ENCODE data around the gene EPB41L4A.

EPB41L4A gene

DNA sequence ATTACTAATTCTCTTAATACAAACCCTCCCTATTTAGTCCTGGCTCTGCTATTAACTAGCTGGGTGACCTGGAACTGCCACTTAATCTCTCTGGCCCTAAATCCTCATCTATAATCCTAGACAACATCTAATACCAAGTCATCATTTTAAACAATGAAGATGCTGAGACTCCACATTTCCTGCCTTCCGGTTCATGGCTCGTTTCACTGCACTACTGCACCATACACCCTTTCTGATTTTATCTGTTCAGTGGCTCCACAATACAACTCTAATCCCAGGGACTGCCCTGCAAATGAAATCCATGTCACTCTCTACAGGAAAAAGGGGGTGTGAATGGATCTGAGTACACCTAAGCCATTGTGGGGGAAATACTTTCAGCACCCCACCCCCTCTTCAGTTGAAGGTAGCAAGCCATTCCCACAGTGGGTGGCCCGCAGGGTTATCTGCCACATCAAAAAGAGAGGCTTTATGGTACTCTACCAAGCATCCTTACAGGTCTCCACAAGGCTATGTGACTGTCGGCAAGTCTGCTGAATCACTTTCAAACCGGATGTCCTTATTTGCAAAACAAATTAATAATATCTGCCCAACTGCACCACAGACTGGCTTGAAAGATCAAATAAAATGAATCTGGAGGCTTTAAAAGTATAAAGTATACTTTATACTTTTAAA lies 89.5 kb downstream of the EPB41L4A start:
- Histone ChIP-seq H3K27me3 (replicated peaks; ENCODE audit: insufficient read depth, low read length) (no peaks in the 10 kb centered on the region), H3K36me3 (replicated peaks; ENCODE audit: insufficient read depth, low read length) (no peaks in the 10 kb centered on the region), H2AFZ (ENCODE audit: low read length) (no peak overlapping the region), H3F3A (ENCODE audit: insufficient read depth, low read length) (0 out of 2 replicates have a peak, but pooled peaks cover 6% of the 10 kb centered on the region), H3K4me3 (ENCODE audit: low read length) (peak overlapping the region; percentile 14; the same call in 1 of the 2 replicates), H3K79me2 (ENCODE audit: low read length) (no peaks in the 10 kb centered on the region), H3K9me2 (replicated peaks; ENCODE audit: insufficient read depth, low read length) (no peaks in the 10 kb centered on the region), H4K20me1 (ENCODE audit: insufficient read depth, low read length) (no peaks in the 10 kb centered on the region), H3K4me1 (ENCODE audit: low read length) (peaks cover 12% of the 10 kb centered on the region; the same call in 1 of the 2 replicates), H3K9me3 (replicated peaks; ENCODE audit: insufficient read depth, low read length) (no peaks in the 10 kb centered on the region), H3K4me2 (ENCODE audit: low read depth, low read length) (peak overlapping the region; percentile 60), H3K9ac (ENCODE audit: low read length) (no peak overlapping the region), H3K27ac (ENCODE audit: low read length) (no peak overlapping the region)
- TF ChIP-seq EZH2phosphoT487 (IDR thresholded peaks at IDR 0.05; ENCODE audit: low read length) = no peak
- peak; percentile 80 for DNase-seq

DNA sequence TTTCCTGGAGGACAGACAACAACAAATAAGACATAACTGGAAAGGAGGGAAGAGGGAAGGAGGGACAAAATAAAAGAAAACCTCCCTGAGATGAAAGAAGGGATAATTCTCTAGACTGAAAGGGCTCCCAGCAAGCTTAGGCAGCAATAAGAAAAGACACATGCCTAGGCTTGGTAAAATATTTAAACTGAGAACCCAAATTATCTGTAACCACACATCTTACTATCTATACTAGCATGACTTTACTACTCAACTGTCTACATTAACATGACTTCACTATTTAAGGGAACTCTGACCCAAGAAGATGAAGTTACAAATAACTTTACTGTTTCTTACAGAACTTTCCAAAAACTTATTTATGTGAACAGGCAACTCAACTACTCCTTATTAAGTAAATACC lies 95.9 kb downstream of the EPB41L4A start:
- Histone ChIP-seq H2AFZ (ENCODE audit: low read length) (no peak overlapping the region), H3K9ac (ENCODE audit: low read length) (no peak overlapping the region), H3K4me1 (ENCODE audit: low read length) (no peaks in the 10 kb centered on the region), H4K20me1 (ENCODE audit: insufficient read depth, low read length) (no peaks in the 10 kb centered on the region), H3K79me2 (ENCODE audit: low read length) (no peaks in the 10 kb centered on the region), H3F3A (ENCODE audit: insufficient read depth, low read length) (no peaks in the 10 kb centered on the region), H3K4me2 (ENCODE audit: low read depth, low read length) (no peak overlapping the region), H3K4me3 (ENCODE audit: low read length) (no peak overlapping the region), H3K36me3 (replicated peaks; ENCODE audit: insufficient read depth, low read length) (no peaks in the 10 kb centered on the region), H3K27me3 (replicated peaks; ENCODE audit: insufficient read depth, low read length) (no peaks in the 10 kb centered on the region), H3K9me3 (replicated peaks; ENCODE audit: insufficient read depth, low read length) (no peaks in the 10 kb centered on the region), H3K27ac (ENCODE audit: low read length) (no peak overlapping the region), H3K9me2 (replicated peaks; ENCODE audit: insufficient read depth, low read length) (no peaks in the 10 kb centered on the region)
- DNase-seq = no peak
- TF ChIP-seq EZH2 (optimal IDR thresholded peaks at IDR 0.05; ENCODE audit: low read depth, low read length) (no peak), EZH2phosphoT487 (IDR thresholded peaks at IDR 0.05; ENCODE audit: low read length) (no peak)
- TF ChIP-seq, protein P1, sequence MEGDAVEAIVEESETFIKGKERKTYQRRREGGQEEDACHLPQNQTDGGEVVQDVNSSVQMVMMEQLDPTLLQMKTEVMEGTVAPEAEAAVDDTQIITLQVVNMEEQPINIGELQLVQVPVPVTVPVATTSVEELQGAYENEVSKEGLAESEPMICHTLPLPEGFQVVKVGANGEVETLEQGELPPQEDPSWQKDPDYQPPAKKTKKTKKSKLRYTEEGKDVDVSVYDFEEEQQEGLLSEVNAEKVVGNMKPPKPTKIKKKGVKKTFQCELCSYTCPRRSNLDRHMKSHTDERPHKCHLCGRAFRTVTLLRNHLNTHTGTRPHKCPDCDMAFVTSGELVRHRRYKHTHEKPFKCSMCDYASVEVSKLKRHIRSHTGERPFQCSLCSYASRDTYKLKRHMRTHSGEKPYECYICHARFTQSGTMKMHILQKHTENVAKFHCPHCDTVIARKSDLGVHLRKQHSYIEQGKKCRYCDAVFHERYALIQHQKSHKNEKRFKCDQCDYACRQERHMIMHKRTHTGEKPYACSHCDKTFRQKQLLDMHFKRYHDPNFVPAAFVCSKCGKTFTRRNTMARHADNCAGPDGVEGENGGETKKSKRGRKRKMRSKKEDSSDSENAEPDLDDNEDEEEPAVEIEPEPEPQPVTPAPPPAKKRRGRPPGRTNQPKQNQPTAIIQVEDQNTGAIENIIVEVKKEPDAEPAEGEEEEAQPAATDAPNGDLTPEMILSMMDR (IDR thresholded peaks at IDR 0.05; ENCODE audit: low read length) = no peak

GRCh38 chr5:112320408-112320807 lies 98.7 kb downstream of the EPB41L4A start:
- DNase-seq = no peak
- H3K4me2 ChIP-seq (ENCODE audit: low read depth, low read length) = no peak overlapping the region
- H3K27me3 ChIP-seq (replicated peaks; ENCODE audit: insufficient read depth, low read length) = no peaks in the 10 kb centered on the region
- no peaks in the 10 kb centered on the region for H3K4me1 ChIP-seq (ENCODE audit: low read length)
- H3K79me2 ChIP-seq (ENCODE audit: low read length) = no peaks in the 10 kb centered on the region
- no peaks in the 10 kb centered on the region for H3K36me3 ChIP-seq (replicated peaks; ENCODE audit: insufficient read depth, low read length)
- H3K27ac ChIP-seq (ENCODE audit: low read length) = no peak overlapping the region
- H4K20me1 ChIP-seq (ENCODE audit: insufficient read depth, low read length) = no peaks in the 10 kb centered on the region
- TF ChIP-seq EZH2 (optimal IDR thresholded peaks at IDR 0.05; ENCODE audit: low read depth, low read length) (no peak), EZH2phosphoT487 (IDR thresholded peaks at IDR 0.05; ENCODE audit: low read length) (no peak)
- TF ChIP-seq, protein P1 (IDR thresholded peaks at IDR 0.05; ENCODE audit: low read length) = no peak
- no peaks in the 10 kb centered on the region for H3F3A ChIP-seq (ENCODE audit: insufficient read depth, low read length)
- H3K9ac ChIP-seq (ENCODE audit: low read length) = no peak overlapping the region
- H3K9me2 ChIP-seq (replicated peaks; ENCODE audit: insufficient read depth, low read length) = no peaks in the 10 kb centered on the region
- H3K4me3 ChIP-seq (ENCODE audit: low read length) = no peak overlapping the region
- no peak overlapping the region for H2AFZ ChIP-seq (ENCODE audit: low read length)
- no peaks in the 10 kb centered on the region for H3K9me3 ChIP-seq (replicated peaks; ENCODE audit: insufficient read depth, low read length)

- TF ChIP-seq, protein P1 (IDR thresholded peaks at IDR 0.05; ENCODE audit: low read length) = no peak
- TF ChIP-seq EZH2 (optimal IDR thresholded peaks at IDR 0.05; ENCODE audit: low read depth, low read length) (no peak), EZH2phosphoT487 (IDR thresholded peaks at IDR 0.05; ENCODE audit: low read length) (no peak)
- Histone ChIP-seq H3K9ac (ENCODE audit: low read length) (no peak overlapping the region), H4K20me1 (ENCODE audit: insufficient read depth, low read length) (no peaks in the 10 kb centered on the region), H3K79me2 (ENCODE audit: low read length) (no peaks in the 10 kb centered on the region), H3K27me3 (replicated peaks; ENCODE audit: insufficient read depth, low read length) (no peaks in the 10 kb centered on the region), H3K4me3 (ENCODE audit: low read length) (no peak overlapping the region), H3K36me3 (replicated peaks; ENCODE audit: insufficient read depth, low read length) (no peaks in the 10 kb centered on the region), H3F3A (ENCODE audit: insufficient read depth, low read length) (no peaks in the 10 kb centered on the region), H3K4me1 (ENCODE audit: low read length) (no peaks in the 10 kb centered on the region), H3K9me2 (replicated peaks; ENCODE audit: insufficient read depth, low read length) (no peaks in the 10 kb centered on the region), H3K4me2 (ENCODE audit: low read depth, low read length) (no peak overlapping the region), H3K27ac (ENCODE audit: low read length) (no peak overlapping the region), H3K9me3 (replicated peaks; ENCODE audit: insufficient read depth, low read length) (no peaks in the 10 kb centered on the region), H2AFZ (ENCODE audit: low read length) (no peak overlapping the region)
- DNase-seq = no peak
Measured at GRCh38 chr5:112318346-112318745, 100.7 kb downstream of the EPB41L4A start.
